Measurements from ENCODE around the gene SIT1. TPM values are rescaled to one million over a fixed set of nuclear protein-coding genes. Genes with fewer than 3 reads are reported as not detected.

Gene SIT1
- total RNA-seq = not detected in 2 replicates

GRCh38 chr9:35650341-35651158, at the start of gene SIT1:
Gene SIT1, minus strand, starts transcription at chr9:35650931. Its CDS starts 78 bp downstream, at chr9:35650853.

GRCh38 chr9:35689542-35690293, 39.0 kb upstream of the SIT1 start, which contains the start of gene TPM2:
Gene TPM2, minus strand, starts transcription at chr9:35689925. Its CDS starts 108 bp downstream, at chr9:35689817.

DNA sequence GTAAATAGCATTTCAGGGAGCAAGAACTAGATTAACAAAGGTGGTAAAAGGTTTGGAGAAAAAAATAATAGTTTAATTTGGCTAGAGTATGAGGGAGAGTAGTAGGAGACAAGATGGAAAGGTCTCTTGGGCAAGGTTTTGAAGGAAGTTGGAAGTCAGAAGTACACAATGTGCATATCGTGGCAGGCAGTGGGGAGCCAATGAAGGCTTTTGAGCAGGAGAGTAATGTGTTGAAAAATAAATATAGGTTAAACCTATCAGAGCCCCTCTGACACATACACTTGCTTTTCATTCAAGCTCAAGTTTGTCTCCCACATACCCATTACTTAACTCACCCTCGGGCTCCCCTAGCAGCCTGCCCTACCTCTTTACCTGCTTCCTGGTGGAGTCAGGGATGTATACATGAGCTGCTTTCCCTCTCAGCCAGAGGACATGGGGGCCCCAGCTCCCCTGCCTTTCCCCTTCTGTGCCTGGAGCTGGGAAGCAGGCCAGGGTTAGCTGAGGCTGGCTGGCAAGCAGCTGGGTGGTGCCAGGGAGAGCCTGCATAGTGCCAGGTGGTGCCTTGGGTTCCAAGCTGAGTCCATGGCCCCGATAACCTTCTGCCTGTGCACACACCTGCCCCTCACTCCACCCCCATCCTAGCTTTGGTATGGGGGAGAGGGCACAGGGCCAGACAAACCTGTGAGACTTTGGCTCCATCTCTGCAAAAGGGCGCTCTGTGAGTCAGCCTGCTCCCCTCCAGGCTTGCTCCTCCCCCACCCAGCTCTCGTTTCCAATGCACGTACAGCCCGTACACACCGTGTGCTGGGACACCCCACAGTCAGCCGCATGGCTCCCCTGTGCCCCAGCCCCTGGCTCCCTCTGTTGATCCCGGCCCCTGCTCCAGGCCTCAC, 22.6 kb upstream of the SIT1 start, which contains the start of gene CA9:
TSS of gene CA9 (plus strand) at position 797 of the 893 bp plus-strand sequence. CDS start at position 829, 32 bp downstream.

GRCh38 chr9:35664531-35665470, 14.1 kb upstream of the SIT1 start, which contains the start of gene ARHGEF39:
Gene ARHGEF39, minus strand, starts transcription at chr9:35665195. Its CDS starts 26 bp downstream, at chr9:35665169.

GRCh38 chr9:35658137-35658967, 7.6 kb upstream of the SIT1 start, which contains the start of gene CCDC107:
Gene CCDC107, plus strand, starts transcription at chr9:35658292. Its CDS starts 88 bp downstream, at chr9:35658380.

DNA sequence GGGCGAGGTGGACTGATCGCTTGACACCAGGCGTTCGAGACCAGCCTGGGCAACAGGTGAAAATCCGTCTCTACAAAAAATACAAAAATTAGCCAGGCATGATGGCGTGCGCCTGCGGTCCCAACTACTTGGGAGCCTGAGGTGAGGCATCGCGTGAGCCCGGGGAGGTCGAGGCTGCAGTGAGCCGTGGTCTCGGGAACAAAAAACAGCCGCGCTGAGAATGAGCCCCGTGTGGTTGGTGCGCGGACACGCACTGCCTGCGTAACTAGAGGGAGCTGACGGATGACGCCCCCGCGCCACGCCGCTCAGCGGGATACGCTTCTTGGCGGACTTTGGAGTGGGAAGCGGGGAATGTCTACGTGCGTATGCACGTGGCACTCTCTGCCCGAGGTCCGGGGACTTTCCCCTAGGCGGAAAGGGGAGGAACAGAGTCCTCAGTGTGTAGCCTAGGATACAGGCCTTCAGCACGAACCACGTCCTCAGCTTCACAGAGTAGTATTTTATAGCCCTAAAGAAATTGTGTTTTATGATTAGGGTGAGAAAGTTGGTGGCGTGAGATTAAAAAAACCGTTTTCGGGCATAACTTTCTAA, 6.9 kb upstream of the SIT1 start, which contains the start of gene RMRP:
TSS of gene RMRP (minus strand) at position 474 of the 591 bp plus-strand sequence.

DNA sequence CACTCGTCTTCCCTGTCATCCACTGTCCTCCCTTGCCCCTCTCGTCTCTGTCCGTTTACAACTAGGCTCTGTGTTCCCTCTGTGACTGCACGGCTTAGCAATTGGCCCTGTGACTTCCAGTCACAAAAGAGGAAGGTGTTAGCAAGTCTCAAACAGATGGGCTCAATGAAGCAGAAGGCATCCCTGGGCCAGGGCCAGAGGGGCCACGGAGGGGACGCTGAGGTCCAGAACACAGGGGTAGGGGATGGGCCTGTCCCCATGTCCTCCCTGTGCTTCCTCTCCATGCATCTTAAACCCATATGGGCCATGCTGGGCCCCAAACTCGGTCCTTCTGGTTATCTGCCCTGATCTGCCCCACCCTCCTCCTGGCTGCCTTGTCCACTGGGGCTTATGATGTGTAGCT, 32.4 kb downstream of the SIT1 start, which contains the start of gene CD72:
TSS of gene CD72 (minus strand) at position 89 of the 403 bp plus-strand sequence. CDS start 110 bp downstream, outside the sequence.

DNA sequence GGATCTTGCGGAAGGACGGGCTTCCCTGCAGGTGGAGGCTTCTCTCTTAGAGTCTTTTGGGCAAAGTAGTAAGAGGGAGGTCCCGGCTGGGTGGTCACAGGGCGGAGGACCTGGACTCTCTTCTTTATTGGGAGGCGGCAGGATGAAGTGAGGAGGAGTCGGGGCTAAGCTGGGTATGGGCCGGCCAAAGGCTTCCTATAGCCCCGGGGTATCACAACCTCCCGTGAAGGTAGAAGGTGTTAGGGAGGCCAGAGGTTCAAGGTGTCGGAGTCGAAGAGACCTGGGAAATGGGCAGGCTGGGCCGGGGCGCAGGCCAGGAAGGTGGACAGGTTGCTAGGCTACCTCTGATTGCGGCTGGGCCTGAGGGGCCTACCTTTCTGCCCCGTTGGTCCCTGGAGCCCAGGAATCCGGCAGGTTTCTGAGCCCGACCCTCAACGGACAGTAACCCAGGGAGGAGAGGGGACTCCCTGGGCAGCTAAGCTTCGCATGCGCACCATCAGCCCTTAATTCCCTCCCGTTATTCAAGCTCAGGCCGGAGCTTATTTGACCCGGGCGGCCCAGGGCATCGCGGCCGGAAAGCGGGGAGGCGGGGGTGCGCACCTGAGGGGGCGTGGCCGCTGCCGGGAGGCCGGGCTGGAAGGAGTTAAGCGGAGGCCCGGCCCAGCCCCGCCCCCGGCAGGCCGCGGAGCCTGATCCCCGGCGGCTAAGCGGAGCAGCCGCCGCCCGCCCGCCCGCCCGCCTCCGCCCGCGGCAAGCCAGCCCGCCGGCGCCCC, 46.0 kb downstream of the SIT1 start, which contains the start of gene TESK1:
TSS of gene TESK1 (plus strand) at position 685 of the 773 bp plus-strand sequence. CDS start 358 bp downstream, outside the sequence.

Other genes starting within 250 kb of the SIT1 start
- 5.2 and 10.1 TPM in 2 replicates for gene RUSC2, start 160.8 kb downstream of the SIT1 start, total RNA-seq
- 4.6 and 5.7 TPM in 2 replicates for gene TESK1, start 45.7 kb downstream of the SIT1 start, total RNA-seq
- 0.09 and 0.11 TPM in 2 replicates for gene CD72, start 32.5 kb downstream of the SIT1 start, total RNA-seq
- gene RMRP, start 7.1 kb upstream of the SIT1 start, total RNA-seq = 120,014 and 177,404 TPM in 2 replicates
- gene CCDC107, start 7.4 kb upstream of the SIT1 start, total RNA-seq = 11.4 and 15.2 TPM in 2 replicates
- gene ARHGEF39, start 14.3 kb upstream of the SIT1 start, total RNA-seq = 0.17 and 0.33 TPM in 2 replicates
- 0.09 TPM in 1 of 2 replicates, not detected in the other for gene CA9, start 23.0 kb upstream of the SIT1 start, total RNA-seq
- 5.7 and 12.2 TPM in 2 replicates for gene TPM2, start 39.0 kb upstream of the SIT1 start, total RNA-seq
- gene TLN1, start 81.3 kb upstream of the SIT1 start, total RNA-seq = 252 and 274 TPM in 2 replicates
- 33.7 and 42.5 TPM in 2 replicates for gene CREB3, start 81.7 kb upstream of the SIT1 start, total RNA-seq
- 41.3 and 66.4 TPM in 2 replicates for gene GBA2, start 98.3 kb upstream of the SIT1 start, total RNA-seq
- gene RGP1, start 98.4 kb upstream of the SIT1 start, total RNA-seq = 9.5 and 13.0 TPM in 2 replicates
- 39.4 and 57.2 TPM in 2 replicates for gene MSMP, start 103.3 kb upstream of the SIT1 start, total RNA-seq
- 0.43 and 0.98 TPM in 2 replicates for gene NPR2, start 140.7 kb upstream of the SIT1 start, total RNA-seq
- gene SPAG8, start 161.3 kb upstream of the SIT1 start, total RNA-seq = not detected in 2 replicates
- gene HINT2, start 164.1 kb upstream of the SIT1 start, total RNA-seq = 4.6 and 5.7 TPM in 2 replicates
- gene FAM221B, start 177.8 kb upstream of the SIT1 start, total RNA-seq = not detected in 2 replicates
- 0.11 and 0.17 TPM in 2 replicates for gene TMEM8B, start 178.3 kb upstream of the SIT1 start, total RNA-seq
- gene OR13J1, start 219.5 kb upstream of the SIT1 start, total RNA-seq = not detected in 2 replicates

Measured in dermis lymphatic vessel endothelial cell (primary cell).